HG03175 (cell line): ENCODE measurements around the gene ERCC8.
"Not testable (repeated sequence)": the region's sequence is repeated elsewhere in the genome, so short reads cannot be mapped to it uniquely, and the experiment has no call there.

Experiments used
- ATAC-seq: cut with Tn5 transposase; IDR thresholded peaks from one replicate; pipeline ENCODE4 v1.9.1; 2021; ENCODE audit warnings: mild to moderate bottlenecking, moderate library complexity; ENCODE audit not compliant: unreplicated experiment

The ERCC8 gene

DNA sequence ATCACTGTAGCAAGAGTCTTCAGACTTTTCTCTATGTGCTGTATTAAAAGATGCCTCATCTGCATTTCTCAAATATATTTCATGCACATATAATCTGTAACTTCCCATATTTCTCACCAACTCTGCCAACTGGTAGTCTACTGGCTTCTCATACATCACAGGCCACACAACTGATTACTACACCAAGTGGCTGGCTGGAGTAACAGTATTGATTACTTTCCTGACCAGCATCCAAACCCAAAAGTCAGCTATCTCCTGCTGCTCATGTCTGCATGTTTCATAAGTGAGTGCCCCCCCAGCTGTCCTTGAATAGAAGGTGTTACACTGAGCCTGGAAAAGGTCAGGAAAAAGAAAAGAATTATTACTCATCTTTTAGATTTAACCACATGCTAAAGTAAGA, 17.4 kb downstream of the ERCC8 start:
- ATAC-seq = no peak

DNA sequence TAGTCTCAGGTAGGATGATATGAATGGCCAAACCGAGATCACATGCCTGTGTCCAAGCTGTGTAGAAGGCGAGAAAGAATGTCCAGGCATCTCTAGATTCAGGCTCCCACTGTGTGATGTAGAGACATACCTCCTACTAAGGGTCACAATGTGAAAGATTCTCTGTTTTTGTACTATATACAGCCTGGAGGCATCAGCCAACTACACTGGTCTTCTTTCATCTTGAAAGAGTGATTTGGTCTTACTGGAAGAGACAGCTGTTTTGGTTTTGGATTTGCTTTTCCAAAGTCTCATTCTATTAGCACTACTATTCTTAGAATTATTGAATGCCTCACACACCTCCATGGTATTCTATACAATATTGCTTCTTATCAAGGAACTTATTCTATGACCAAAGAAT, 26.4 kb downstream of the ERCC8 start:
- no peak for ATAC-seq

DNA sequence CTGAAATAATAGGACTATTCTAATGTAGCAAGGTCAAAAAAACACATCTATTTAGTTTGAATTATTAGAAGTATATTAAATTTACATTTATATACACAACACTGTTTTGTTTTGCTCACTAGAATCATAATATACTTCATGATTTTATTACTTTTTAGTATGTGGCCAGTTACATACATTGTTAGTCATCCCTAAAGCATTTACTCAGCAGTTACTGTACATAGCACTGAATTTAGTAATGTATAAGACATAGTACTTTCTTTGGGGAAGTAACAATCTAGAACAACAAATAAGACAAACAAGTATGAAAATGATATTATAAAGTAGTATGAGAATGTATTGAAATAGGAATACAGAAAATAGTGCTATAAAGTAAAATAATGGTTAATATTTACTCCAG, 28.2 kb downstream of the ERCC8 start:
- no peak for ATAC-seq

DNA sequence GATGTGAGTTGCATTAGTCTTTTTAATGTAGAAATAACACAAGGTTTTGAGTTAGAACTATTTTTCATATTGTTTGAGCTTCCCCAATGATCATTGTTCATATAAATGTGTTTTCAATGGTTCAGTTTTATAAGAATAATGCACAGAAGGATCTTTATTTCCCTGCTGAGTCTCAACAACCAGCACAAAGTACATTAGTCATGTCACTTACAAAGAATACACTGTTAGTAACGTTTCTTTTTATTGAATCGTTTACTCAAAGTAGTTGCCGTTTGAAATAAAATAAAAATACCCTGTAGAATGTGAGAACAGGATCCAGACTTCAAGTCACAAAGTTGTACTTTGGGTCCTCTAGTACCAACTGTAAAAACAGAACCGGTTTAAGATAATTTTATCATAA, 41.5 kb downstream of the ERCC8 start:
- no peak for ATAC-seq

DNA sequence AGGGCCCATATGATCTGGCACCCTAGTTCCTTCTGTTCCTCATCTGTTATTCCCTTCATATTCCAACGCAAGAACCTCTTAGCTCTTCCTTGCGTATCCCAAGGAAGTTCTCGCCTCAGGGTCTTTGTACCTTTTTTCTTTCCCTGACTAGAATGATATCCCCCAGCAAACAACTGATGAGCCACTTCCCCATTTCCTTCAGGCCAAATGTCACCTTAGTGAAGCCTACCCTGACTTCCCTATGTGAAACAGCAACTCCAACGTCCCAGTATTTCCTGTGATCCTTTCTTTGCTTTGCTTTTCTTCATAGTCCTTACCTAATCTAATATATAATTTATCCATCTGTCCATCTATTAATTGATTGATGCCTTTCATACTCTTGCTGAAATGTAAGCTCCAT, 47.9 kb downstream of the ERCC8 start:
- ATAC-seq = no peak

- no peak for ATAC-seq
Measured at GRCh38 chr5:60893521-60893920, 51.3 kb downstream of the ERCC8 start.

DNA sequence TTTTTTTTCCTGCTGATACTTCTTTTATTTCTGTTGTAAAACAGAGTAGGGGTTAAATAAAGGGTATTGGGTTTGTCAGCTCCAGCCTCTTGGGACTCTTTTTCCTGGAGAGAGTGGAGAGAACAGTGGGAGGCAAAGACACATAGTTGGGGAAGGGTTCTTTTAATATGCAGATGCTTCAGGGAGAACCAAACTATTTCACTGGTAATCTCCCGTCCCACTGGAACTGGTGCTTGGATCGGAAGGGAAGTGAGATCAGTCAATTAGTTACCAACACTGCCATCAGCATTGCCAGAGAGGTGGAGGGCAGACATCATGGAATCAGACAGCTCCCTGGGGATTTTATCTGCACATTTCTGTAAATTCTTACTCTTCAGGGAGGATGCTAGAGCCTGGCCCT, 53.2 kb downstream of the ERCC8 start:
- ATAC-seq = no peak

- no peak for ATAC-seq
Measured at GRCh38 chr5:60888359-60889061, 56.4 kb downstream of the ERCC8 start.

GRCh38 chr5:60887746-60888145, 57.1 kb downstream of the ERCC8 start:
- ATAC-seq = no peak

DNA sequence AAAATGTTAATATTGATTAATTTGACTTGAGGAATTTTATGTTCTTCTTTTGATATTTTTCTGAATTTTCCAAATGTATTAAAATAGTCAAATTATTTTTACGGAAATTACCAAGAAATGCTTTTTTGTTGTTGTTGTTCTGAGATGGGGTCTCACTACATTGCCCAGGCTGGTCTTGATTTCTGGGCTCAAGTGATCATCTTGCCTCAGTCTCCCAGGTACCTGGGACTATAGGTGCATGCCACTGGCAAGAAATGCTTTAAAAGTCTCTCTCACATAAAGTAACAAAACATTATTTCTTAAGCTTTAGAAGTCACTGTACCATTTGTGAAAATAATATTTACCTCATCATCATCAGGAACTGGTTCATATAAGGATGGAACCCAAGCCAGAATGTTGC, 57.8 kb downstream of the ERCC8 start:
- no peak for ATAC-seq

- no peak for ATAC-seq
Measured at GRCh38 chr5:60886158-60886557, 58.7 kb downstream of the ERCC8 start.

DNA sequence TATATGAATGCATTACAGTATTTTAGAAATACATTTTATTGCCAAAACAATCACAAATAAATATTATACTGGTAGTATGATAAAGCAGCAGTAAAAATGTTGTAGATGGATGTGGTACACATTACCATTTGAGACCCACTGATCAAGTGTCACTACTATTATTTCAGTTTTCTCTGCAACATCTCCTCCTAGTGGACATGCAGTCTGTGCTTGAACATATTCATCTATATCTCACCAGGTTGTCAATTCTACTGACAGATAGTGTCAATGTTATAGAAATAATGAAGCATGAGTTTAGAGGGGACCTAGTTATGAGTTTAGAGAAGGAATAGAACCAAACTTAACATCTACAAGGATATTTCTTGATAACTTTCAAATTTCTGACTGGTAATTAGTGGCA, 61.6 kb downstream of the ERCC8 start:
- no peak for ATAC-seq

GRCh38 chr5:60872892-60873291, 72.0 kb downstream of the ERCC8 start:
- ATAC-seq = no peak

- no peak for ATAC-seq
Measured at GRCh38 chr5:60870857-60871256, 74.0 kb downstream of the ERCC8 start.

- ATAC-seq = not testable (repeated sequence)
Measured at GRCh38 chr5:60860572-60860971, 84.3 kb downstream of the ERCC8 start.

DNA sequence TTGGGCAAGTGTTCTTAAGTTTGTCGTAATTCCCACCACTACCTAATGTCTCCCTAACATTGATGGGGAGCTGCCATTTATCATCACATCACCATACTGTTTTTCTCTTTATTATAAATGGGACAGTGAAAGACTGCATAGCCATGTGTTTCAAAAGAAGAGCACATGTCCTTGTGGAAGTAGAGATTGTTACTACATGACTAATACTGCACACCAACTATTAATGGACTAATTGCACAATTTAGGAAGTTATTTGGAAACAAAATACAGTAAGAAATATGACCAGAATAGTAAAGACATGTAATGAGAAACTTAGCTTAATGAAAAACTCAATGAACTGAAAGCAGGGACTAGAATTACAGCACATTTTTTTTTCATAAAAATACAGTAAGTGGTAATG, 88.8 kb downstream of the ERCC8 start:
- no peak for ATAC-seq

GRCh38 chr5:60852940-60853339, 91.9 kb downstream of the ERCC8 start:
- ATAC-seq = no peak

DNA sequence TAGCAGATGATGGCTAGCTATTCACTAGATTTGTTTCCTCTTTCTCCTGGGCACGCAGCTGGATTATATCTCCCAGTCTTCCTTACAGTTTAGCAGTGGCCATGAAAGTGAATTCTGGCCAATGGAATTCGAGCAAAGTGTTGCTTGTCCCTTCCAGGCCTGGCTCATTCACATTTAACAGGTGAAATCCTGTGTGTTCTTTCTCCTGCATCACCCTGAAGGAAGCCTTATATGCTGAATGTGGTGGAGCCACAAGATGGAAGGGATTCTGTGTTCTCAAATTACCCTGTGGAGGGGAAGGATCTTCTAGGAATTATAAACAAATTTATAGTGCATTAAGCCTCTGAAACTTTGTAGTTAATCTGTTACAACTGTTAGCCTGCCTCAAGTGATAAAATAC, 92.6 kb downstream of the ERCC8 start:
- no peak for ATAC-seq

GRCh38 chr5:60851626-60852025, 93.2 kb downstream of the ERCC8 start:
- no peak for ATAC-seq

DNA sequence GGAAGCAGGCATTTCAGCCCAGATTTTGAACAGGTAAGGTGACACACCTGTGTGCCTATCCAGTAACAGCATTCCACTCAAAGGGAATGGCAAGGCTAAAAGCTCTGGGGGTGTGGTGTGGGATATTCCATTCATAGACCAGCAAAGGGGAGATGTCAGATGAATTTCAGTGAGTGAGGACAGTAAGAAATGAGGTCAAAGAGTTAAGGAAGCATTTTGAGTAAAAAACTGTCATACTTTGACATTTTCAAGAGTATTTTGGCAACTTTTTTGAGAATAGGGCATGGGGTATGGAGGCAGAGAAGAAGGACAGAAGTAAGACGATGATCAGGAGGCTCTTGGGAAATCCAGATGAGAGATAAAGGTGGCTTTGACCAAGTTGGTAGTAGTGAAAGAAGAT, 98.6 kb downstream of the ERCC8 start:
- ATAC-seq = no peak

- ATAC-seq = peak; percentile 86
Measured at GRCh38 chr5:60843936-60844905, 100.6 kb downstream of the ERCC8 start, which contains the start of gene ELOVL7. ELOVL7 (minus strand) TSS chr5:60844269; CDS start chr5:60787397, 56,872 bp downstream.

DNA sequence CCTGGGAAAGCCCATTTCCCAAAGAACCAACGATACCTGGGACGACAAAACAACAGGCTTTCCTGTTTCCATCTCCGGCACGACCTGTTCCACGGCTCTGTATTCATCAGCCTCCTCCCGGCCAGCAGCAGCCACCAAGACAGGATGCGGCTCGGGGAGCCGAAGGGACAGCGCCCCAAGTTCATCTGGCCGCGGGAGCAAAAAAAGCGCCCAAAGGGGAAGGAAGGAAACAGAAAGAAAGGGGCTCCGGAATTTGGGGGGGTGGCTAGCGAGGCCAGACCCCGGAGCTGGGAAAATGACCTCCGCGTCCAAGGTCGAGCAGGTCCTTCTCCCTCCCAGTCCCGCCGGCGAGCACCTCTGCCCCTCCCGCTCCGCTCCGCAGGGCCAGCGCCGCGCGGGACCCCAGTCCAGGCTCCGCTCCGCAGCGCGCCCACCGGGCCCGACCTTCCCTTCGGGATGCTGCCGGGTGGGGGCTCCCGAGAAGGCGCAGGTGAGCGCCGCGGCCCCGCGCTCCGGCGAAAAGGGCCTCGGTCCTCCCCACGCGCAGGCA, 101.4 kb downstream of the ERCC8 start:
- ATAC-seq = peak; percentile 26
